MM.1S (cell line): ENCODE measurements around the gene CD99L2.

Experiments
- DNase-seq: peaks from one replicate; pipeline ENCODE4 v3.0.0-alpha.2; 2015
- H2AFZ ChIP-seq: fragments of 300-600 bp; sonication (generic); 2 replicates; pipeline ENCODE4 v1.6.0; 2016; ENCODE audit warnings: antibody characterized with exemption, low read length
- H3F3A ChIP-seq: fragments of 300-600 bp; sonication (generic); 2 replicates; pipeline ENCODE4 v1.6.1; 2016; ENCODE audit warnings: mild to moderate bottlenecking, antibody characterized with exemption, low read length, moderate library complexity, mixed read lengths; ENCODE audit not compliant: insufficient read depth
- H3K27ac ChIP-seq: fragments of 300-600 bp; sonication (generic); 2 replicates; pipeline ENCODE4 v1.5.1; 2016; ENCODE audit warnings: mild to moderate bottlenecking, low read length
- H3K27me3 ChIP-seq: fragments of 300-600 bp; sonication (generic); replicated peaks from 2 replicates; pipeline ENCODE4 v1.6.0; 2016; ENCODE audit warnings: low read length; ENCODE audit not compliant: insufficient read depth
- H3K36me3 ChIP-seq: fragments of 300-600 bp; sonication (generic); replicated peaks from 2 replicates; pipeline ENCODE4 v1.6.1; 2016; ENCODE audit warnings: mild to moderate bottlenecking, low read length, mixed read lengths; ENCODE audit not compliant: insufficient read depth
- H3K4me1 ChIP-seq: fragments of 300-600 bp; sonication (generic); 2 replicates; pipeline ENCODE4 v1.6.1; 2016; ENCODE audit warnings: low read length, mixed read lengths
- H3K4me2 ChIP-seq: fragments of 300-600 bp; sonication (generic); 2 replicates; pipeline ENCODE4 v1.6.0; 2016; ENCODE audit warnings: low read depth, low read length
- H3K4me3 ChIP-seq: fragments of 300-600 bp; sonication (generic); 2 replicates; pipeline ENCODE4 v1.5.1; 2016; ENCODE audit warnings: low read length, mixed read lengths
- H3K79me2 ChIP-seq: fragments of 300-600 bp; sonication (generic); 2 replicates; pipeline ENCODE4 v1.6.1; 2016; ENCODE audit warnings: mixed run types, low read length, mixed read lengths
- H3K9ac ChIP-seq: fragments of 300-600 bp; sonication (generic); 2 replicates; pipeline ENCODE4 v1.6.1; 2016; ENCODE audit warnings: low read length, mixed read lengths
- H3K9me2 ChIP-seq: fragments of 300-600 bp; sonication (generic); replicated peaks from 2 replicates; pipeline ENCODE4 v1.6.1; 2016; ENCODE audit warnings: mild to moderate bottlenecking, low read length, mixed read lengths; ENCODE audit not compliant: insufficient read depth
- H3K9me3 ChIP-seq: fragments of 300-600 bp; sonication (generic); replicated peaks from 2 replicates; pipeline ENCODE4 v1.6.1; 2016; ENCODE audit warnings: mild to moderate bottlenecking, low read length, mixed read lengths; ENCODE audit not compliant: insufficient read depth
- H4K20me1 ChIP-seq: fragments of 300-600 bp; sonication (generic); 2 replicates; pipeline ENCODE4 v1.6.1; 2016; ENCODE audit warnings: mild to moderate bottlenecking, low read length, moderate library complexity, mixed read lengths; ENCODE audit not compliant: insufficient read depth
- CTCF ChIP-seq: fragments of 300-600 bp; sonication (generic); IDR thresholded peaks from 2 replicates; pipeline ENCODE4 v1.5.1; 2016; ENCODE audit warnings: antibody characterized with exemption, low read length, mixed read lengths
- EZH2 ChIP-seq: fragments of 300-600 bp; sonication (generic); optimal IDR thresholded peaks from 2 replicates; pipeline ENCODE3; 2017; ENCODE audit warnings: low read depth, mild to moderate bottlenecking, antibody characterized with exemption, low read length, mixed read lengths
- EZH2phosphoT487 ChIP-seq: fragments of 300-600 bp; sonication (generic); IDR thresholded peaks from 2 replicates; pipeline ENCODE4 v1.6.1; 2018; ENCODE audit warnings: antibody characterized with exemption, low read length

CD99L2 gene

GRCh38 chrX:150898343-150899190 is at the start of gene CD99L2:
TSS of gene CD99L2 (minus strand) at chrX:150898668. CDS start at chrX:150898588, 80 bp downstream.
- no peaks in the 10 kb centered on the region for H3K36me3 ChIP-seq
- H3K9ac ChIP-seq: peak within 1 kb of the TSS; percentile 80
- H2AFZ ChIP-seq: peak within 1 kb of the TSS; percentile 71
- H3K4me1 ChIP-seq: peaks cover 6% of the 10 kb centered on the region; the same call in 1 of the 2 replicates
- H3K27ac ChIP-seq: peak within 1 kb of the TSS; percentile 44; the same call in 1 of the 2 replicates
- peak within 1 kb of the TSS; percentile 66 for H3K4me3 ChIP-seq
- H3K79me2 ChIP-seq: peaks cover 19% of the 10 kb centered on the region
- H3F3A ChIP-seq: no peaks in the 10 kb centered on the region
- H4K20me1 ChIP-seq: no peaks in the 10 kb centered on the region
- no peaks in the 10 kb centered on the region for H3K9me2 ChIP-seq
- peak within 1 kb of the TSS; percentile 69 for H3K4me2 ChIP-seq
- DNase-seq: peak; percentile 84
- H3K27me3 ChIP-seq: no peaks in the 10 kb centered on the region
- H3K9me3 ChIP-seq: no peaks in the 10 kb centered on the region
- TF ChIP-seq CTCF (no peak), EZH2phosphoT487 (no peak), EZH2 (no peak)

- no peak for TF ChIP-seq CTCF
- TF ChIP-seq EZH2: no peak
- TF ChIP-seq EZH2phosphoT487: no peak
- H3F3A ChIP-seq: no peaks in the 10 kb centered on the region
- H3K27ac ChIP-seq: no peak overlapping the region
- no peak overlapping the region for H2AFZ ChIP-seq
- H3K4me1 ChIP-seq: no peaks in the 10 kb centered on the region
- no peak overlapping the region for H3K9ac ChIP-seq
- no peaks in the 10 kb centered on the region for H3K9me3 ChIP-seq
- H3K79me2 ChIP-seq: no peaks in the 10 kb centered on the region
- no peak overlapping the region for H3K4me2 ChIP-seq
- H3K36me3 ChIP-seq: no peaks in the 10 kb centered on the region
- no peak overlapping the region for H3K4me3 ChIP-seq
- DNase-seq: no peak
- H3K27me3 ChIP-seq: no peaks in the 10 kb centered on the region
- no peaks in the 10 kb centered on the region for H3K9me2 ChIP-seq
- no peaks in the 10 kb centered on the region for H4K20me1 ChIP-seq
Observed at GRCh38 chrX:150944233-150944632, 45.8 kb upstream of the CD99L2 start.

- DNase-seq: no peak
- Histone ChIP-seq H3K27me3 (no peaks in the 10 kb centered on the region), H3K36me3 (no peaks in the 10 kb centered on the region), H3K4me3 (no peak overlapping the region), H3K9me2 (no peaks in the 10 kb centered on the region), H3K4me1 (no peaks in the 10 kb centered on the region), H2AFZ (no peak overlapping the region), H3K9ac (no peak overlapping the region), H3K79me2 (no peaks in the 10 kb centered on the region), H3K4me2 (no peak overlapping the region), H4K20me1 (no peaks in the 10 kb centered on the region), H3F3A (no peaks in the 10 kb centered on the region), H3K27ac (no peak overlapping the region), H3K9me3 (no peaks in the 10 kb centered on the region)
- TF ChIP-seq CTCF: no peak
- TF ChIP-seq EZH2: no peak
- no peak for TF ChIP-seq EZH2phosphoT487
Observed at GRCh38 chrX:150942942-150943594, 44.6 kb upstream of the CD99L2 start.
